Esophagus muscularis mucosa (tissue), 3 donors: Measurements from ENCODE around the gene TPRN.

Experiments
- CTCF ChIP-seq, 3 experiments: fragments of 200-600 bp in 2 of 3; fragments of 450-650 bp in 1 of 3; sonication (generic) in 2 of 3; IDR thresholded peaks; one replicate each; pipeline ENCODE4 v1.5.1; 2017 to 2019; ENCODE audit warnings: antibody characterized with exemption in 3 of 3, mild to moderate bottlenecking in 2 of 3, moderate library complexity in 1 of 3
- POLR2AphosphoS5 ChIP-seq, 2 donors: sonication (generic); formaldehyde crosslinking; IDR thresholded peaks; one replicate each; pipeline ENCODE4 v1.6.1; 2017; ENCODE audit warnings: antibody characterized with exemption in 2 of 2

GRCh38 chr9:137212520-137212919 lies 12.0 kb upstream of the TPRN start:
- TF ChIP-seq POLR2AphosphoS5 (IDR thresholded peaks at IDR 0.05) (no peak), CTCF (IDR thresholded peaks at IDR 0.05) (no peak)
